Activated naive CD4-positive, alpha-beta T cell treated with anti-CD3 and anti-CD28 coated beads for 36 hours (primary cell): Measurements from ENCODE around the gene SEPTIN11. TPM values are rescaled to one million over a fixed set of nuclear protein-coding genes. Genes with fewer than 3 reads are reported as not detected.
A peak's percentile ranks its signal among the peaks of the same experiment; 100 is the strongest.

ENCODE experiments used
- CTCF ChIA-PET: fragments of 350-600 bp; sonication (Branson Sonifier 250); formaldehyde crosslinking; loops from one replicate; lab custom pipeline; 2021; ENCODE audit warnings: antibody characterized with exemption; lab: Charles Lee
- DNase-seq: peaks from one replicate; pipeline ENCODE4 v3.0.0-alpha.2; 2020
- H3K27ac Mint-ChIP-seq: one replicate; pipeline ENCODE4 v1.8.0; 2021; ENCODE audit warnings: mild to moderate bottlenecking, mixed read lengths
- H3K27me3 Mint-ChIP-seq: one replicate; pipeline ENCODE4 v1.8.0; 2021; ENCODE audit warnings: low read depth, mixed read lengths
- H3K36me3 Mint-ChIP-seq: one replicate; pipeline ENCODE4 v1.8.0; 2021; ENCODE audit warnings: low read depth, mixed read lengths
- H3K4me1 Mint-ChIP-seq: one replicate; pipeline ENCODE4 v1.8.0; 2021; ENCODE audit warnings: low read depth, mixed read lengths
- H3K4me3 Mint-ChIP-seq: one replicate; pipeline ENCODE4 v1.8.0; 2021; ENCODE audit warnings: mild to moderate bottlenecking, moderate library complexity, mixed read lengths
- H3K9me3 Mint-ChIP-seq: one replicate; pipeline ENCODE4 v1.8.0; 2021; ENCODE audit warnings: mixed read lengths
- intact Hi-C: fragments of 100-400 bp; cut with micrococcal nuclease; formaldehyde crosslinking; loops from one replicate; pipeline ENCODE4 v1.15.1; 2023
- total RNA-seq, 2 experiments: library from RNA; stranded (reverse); gene quantifications; one replicate each; pipeline ENCODE4 v1.2.3, GENCODE V29; 2021

The SEPTIN11 gene
- total RNA-seq, 2 experiments from 2014 or later, result 24.0 TPM

- Mint-ChIP-seq H3K4me1 (peaks cover 69% of the 10 kb centered on the region), H3K27ac (no peak overlapping the region), H3K4me3 (no peak overlapping the region), H3K27me3 (no peaks in the 10 kb centered on the region), H3K36me3 (peaks cover 5% of the 10 kb centered on the region), H3K9me3 (peaks cover 2% of the 10 kb centered on the region)
- CTCF ChIA-PET, result interaction anchor here (0.9 to 1.5 kb wide), 2 partner anchors 59 to 216 kb away, joined by 3 to 4 read pairs; no protein-coding TSS in a partner anchor
- intact Hi-C loops, result no loop called here
- no peak for DNase-seq
Observed at GRCh38 chr4:76987685-76988084, 38.1 kb downstream of the SEPTIN11 start.

- intact Hi-C loops, result loop anchor here (5.0 kb wide), 1 partner anchor 168 kb away; the partner anchor contains the start of gene CCNG2
- Mint-ChIP-seq H3K9me3 (peaks cover 2% of the 10 kb centered on the region), H3K27ac (no peak overlapping the region), H3K27me3 (no peaks in the 10 kb centered on the region), H3K36me3 (peaks cover 5% of the 10 kb centered on the region), H3K4me3 (peak overlapping the region; percentile 43), H3K4me1 (peaks cover 69% of the 10 kb centered on the region)
- DNase-seq, result peak; percentile 50
- CTCF ChIA-PET, result interaction anchor here (1.2 kb wide), 1 partner anchor 214 kb away, joined by 4 read pairs; no protein-coding TSS in a partner anchor
Observed at GRCh38 chr4:76989391-76990061, 40.0 kb downstream of the SEPTIN11 start.

GRCh38 chr4:76990288-76991080, 40.9 kb downstream of the SEPTIN11 start:
- DNase-seq, result no peak
- Mint-ChIP-seq H3K27me3 (no peaks in the 10 kb centered on the region), H3K36me3 (peaks cover 5% of the 10 kb centered on the region), H3K4me3 (peak overlapping the region; percentile 43), H3K9me3 (peaks cover 2% of the 10 kb centered on the region), H3K27ac (no peak overlapping the region), H3K4me1 (peaks cover 67% of the 10 kb centered on the region)
- CTCF ChIA-PET, result interaction anchor here (1.2 kb wide), 1 partner anchor 213 kb away, joined by 4 read pairs; no protein-coding TSS in a partner anchor
- intact Hi-C loops, result loop anchor here (5.0 kb wide), 1 partner anchor 167 kb away; the partner anchor contains the start of gene CCNG2

GRCh38 chr4:76991161-76991660, 41.7 kb downstream of the SEPTIN11 start:
- no peaks in the 10 kb centered on the region for H3K27me3 Mint-ChIP-seq
- intact Hi-C loops, result loop anchor here (5.0 kb wide), 1 partner anchor 166 kb away; the partner anchor contains the start of gene CCNG2
- no peak overlapping the region for H3K4me3 Mint-ChIP-seq

GRCh38 chr4:76993787-76994641, 44.5 kb downstream of the SEPTIN11 start:
- H3K36me3 Mint-ChIP-seq, result peaks cover 15% of the 10 kb centered on the region
- H3K9me3 Mint-ChIP-seq, result peaks cover 2% of the 10 kb centered on the region
- CTCF ChIA-PET, result interaction anchor here (0.6 to 1.8 kb wide), 6 partner anchors 11 to 615 kb away, joined by 3 to 5 read pairs (median 4); no protein-coding TSS in a partner anchor
- H3K27me3 Mint-ChIP-seq, result no peaks in the 10 kb centered on the region
- intact Hi-C loops, result loop anchor here (1.0 to 5.0 kb wide), 8 partner anchors 8 to 593 kb away; partner anchors contain the start of genes CCNG2 and SEPTIN11
- H3K4me1 Mint-ChIP-seq, result peaks cover 57% of the 10 kb centered on the region
- peak overlapping the region; percentile 65 for H3K27ac Mint-ChIP-seq
- peak overlapping the region; percentile 53 for H3K4me3 Mint-ChIP-seq
- peak; percentile 82 for DNase-seq

More at GRCh38 chr4:76991161-76991660, 41.7 kb downstream of the SEPTIN11 start:
- H3K36me3 Mint-ChIP-seq, result peaks cover 8% of the 10 kb centered on the region
- H3K27ac Mint-ChIP-seq, result no peak overlapping the region
- CTCF ChIA-PET, result interaction anchor here (1.2 kb wide), 1 partner anchor 212 kb away, joined by 4 read pairs; no protein-coding TSS in a partner anchor
- peaks cover 2% of the 10 kb centered on the region for H3K9me3 Mint-ChIP-seq
- H3K4me1 Mint-ChIP-seq, result peaks cover 74% of the 10 kb centered on the region
- DNase-seq, result no peak

- no peak overlapping the region for H3K4me3 Mint-ChIP-seq
- intact Hi-C loops, result no loop called here
Observed at GRCh38 chr4:76995776-76996175, 46.2 kb downstream of the SEPTIN11 start.

GRCh38 chr4:76996445-76996844, 46.9 kb downstream of the SEPTIN11 start:
- H3K27me3 Mint-ChIP-seq, result no peaks in the 10 kb centered on the region
- DNase-seq, result no peak
- H3K27ac Mint-ChIP-seq, result peak overlapping the region; percentile 22
- H3K4me1 Mint-ChIP-seq, result peaks cover 38% of the 10 kb centered on the region
- no peaks in the 10 kb centered on the region for H3K9me3 Mint-ChIP-seq
- intact Hi-C loops, result no loop called here
- peaks cover 10% of the 10 kb centered on the region for H3K36me3 Mint-ChIP-seq
- CTCF ChIA-PET, result interaction anchor here (0.6 to 1.5 kb wide), 2 partner anchors 10 to 17 kb away, joined by 3 to 6 read pairs; no protein-coding TSS in a partner anchor
- no peak overlapping the region for H3K4me3 Mint-ChIP-seq

More at GRCh38 chr4:76995776-76996175, 46.2 kb downstream of the SEPTIN11 start:
- peaks cover 44% of the 10 kb centered on the region for H3K4me1 Mint-ChIP-seq
- no peaks in the 10 kb centered on the region for H3K27me3 Mint-ChIP-seq
- peaks cover 10% of the 10 kb centered on the region for H3K36me3 Mint-ChIP-seq
- no peak overlapping the region for H3K27ac Mint-ChIP-seq
- CTCF ChIA-PET, result interaction anchor here (0.9 to 1.5 kb wide), 3 partner anchors 10 to 42 kb away, joined by 3 to 6 read pairs (median 3); no protein-coding TSS in a partner anchor
- no peak for DNase-seq
- no peaks in the 10 kb centered on the region for H3K9me3 Mint-ChIP-seq

GRCh38 chr4:76997077-76997476, 47.5 kb downstream of the SEPTIN11 start:
- no peak for DNase-seq
- Mint-ChIP-seq H3K27me3 (no peaks in the 10 kb centered on the region), H3K4me1 (peaks cover 38% of the 10 kb centered on the region), H3K27ac (no peak overlapping the region), H3K36me3 (peaks cover 10% of the 10 kb centered on the region), H3K9me3 (no peaks in the 10 kb centered on the region), H3K4me3 (no peak overlapping the region)
- CTCF ChIA-PET, result no interaction called here
- intact Hi-C loops, result no loop called here

GRCh38 chr4:76997532-76997931, 48.0 kb downstream of the SEPTIN11 start:
- Mint-ChIP-seq H3K4me3 (no peak overlapping the region), H3K36me3 (peaks cover 10% of the 10 kb centered on the region), H3K4me1 (peaks cover 38% of the 10 kb centered on the region), H3K27me3 (no peaks in the 10 kb centered on the region), H3K27ac (no peak overlapping the region), H3K9me3 (no peaks in the 10 kb centered on the region)
- intact Hi-C loops, result no loop called here
- no peak for DNase-seq
- CTCF ChIA-PET, result no interaction called here

- peaks cover 38% of the 10 kb centered on the region for H3K4me1 Mint-ChIP-seq
- no peak for DNase-seq
- intact Hi-C loops, result no loop called here
- no peak overlapping the region for H3K27ac Mint-ChIP-seq
- no peak overlapping the region for H3K4me3 Mint-ChIP-seq
- no peaks in the 10 kb centered on the region for H3K27me3 Mint-ChIP-seq
- peaks cover 10% of the 10 kb centered on the region for H3K36me3 Mint-ChIP-seq
- H3K9me3 Mint-ChIP-seq, result no peaks in the 10 kb centered on the region
- CTCF ChIA-PET, result no interaction called here
Observed at GRCh38 chr4:76998251-76998901, 48.8 kb downstream of the SEPTIN11 start.
